ENCODE measurements around the gene RPS6KA2. TPM values are rescaled to one million over a fixed set of nuclear protein-coding genes. Genes with fewer than 3 reads are reported as not detected.

RPS6KA2 gene
- total RNA-seq, 2 donors from 2014 or later: 78.6 to 131 TPM

GRCh38 chr6:166643891-166644590 is 17.0 kb upstream of the RPS6KA2 start:
- TF ChIP-seq CTCF (IDR thresholded peaks at IDR 0.05): no peak
- no peaks in the 10 kb centered on the region for H3K27me3 ChIP-seq
- peaks cover 0 to 11% of the 10 kb centered on the region in 2 donors for H3K9me3 ChIP-seq
- H3K4me1 ChIP-seq: peaks cover 0 to 19% of the 10 kb centered on the region in 2 donors
- no peak for DNase-seq (ENCODE audit: low spot score)
- H3K27ac ChIP-seq: no peak overlapping the region
- H3K4me3 ChIP-seq: no peak overlapping the region
- H3K36me3 ChIP-seq: no peaks in the 10 kb centered on the region

DNA sequence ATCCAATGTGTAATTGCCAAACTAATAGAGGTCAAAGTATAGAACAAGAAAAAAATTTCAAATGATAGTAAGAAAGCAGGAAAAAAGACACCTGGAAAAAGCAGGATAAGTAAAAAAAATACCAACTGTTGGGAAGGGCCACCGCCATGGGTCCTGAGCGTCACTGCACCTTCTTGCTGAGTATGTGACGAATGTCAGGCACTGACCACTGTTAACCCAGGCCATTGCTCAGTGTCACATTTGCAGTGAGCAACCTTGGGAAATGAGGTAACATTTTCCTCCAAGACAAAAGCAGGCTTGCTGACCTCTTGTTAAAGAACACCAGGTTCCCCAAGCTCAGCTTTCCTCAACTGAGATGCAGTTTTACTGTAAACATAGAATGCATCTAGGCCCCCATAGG is 15.6 kb upstream of the RPS6KA2 start:
- H3K36me3 ChIP-seq: no peaks in the 10 kb centered on the region
- DNase-seq (ENCODE audit: low spot score): no peak
- H3K9me3 ChIP-seq: peaks cover 0 to 11% of the 10 kb centered on the region in 2 donors
- H3K4me1 ChIP-seq: peaks cover 0 to 32% of the 10 kb centered on the region in 2 donors
- H3K4me3 ChIP-seq: no peak overlapping the region
- no peaks in the 10 kb centered on the region for H3K27me3 ChIP-seq
- H3K27ac ChIP-seq: no peak overlapping the region
- TF ChIP-seq CTCF (IDR thresholded peaks at IDR 0.05): no peak

DNA sequence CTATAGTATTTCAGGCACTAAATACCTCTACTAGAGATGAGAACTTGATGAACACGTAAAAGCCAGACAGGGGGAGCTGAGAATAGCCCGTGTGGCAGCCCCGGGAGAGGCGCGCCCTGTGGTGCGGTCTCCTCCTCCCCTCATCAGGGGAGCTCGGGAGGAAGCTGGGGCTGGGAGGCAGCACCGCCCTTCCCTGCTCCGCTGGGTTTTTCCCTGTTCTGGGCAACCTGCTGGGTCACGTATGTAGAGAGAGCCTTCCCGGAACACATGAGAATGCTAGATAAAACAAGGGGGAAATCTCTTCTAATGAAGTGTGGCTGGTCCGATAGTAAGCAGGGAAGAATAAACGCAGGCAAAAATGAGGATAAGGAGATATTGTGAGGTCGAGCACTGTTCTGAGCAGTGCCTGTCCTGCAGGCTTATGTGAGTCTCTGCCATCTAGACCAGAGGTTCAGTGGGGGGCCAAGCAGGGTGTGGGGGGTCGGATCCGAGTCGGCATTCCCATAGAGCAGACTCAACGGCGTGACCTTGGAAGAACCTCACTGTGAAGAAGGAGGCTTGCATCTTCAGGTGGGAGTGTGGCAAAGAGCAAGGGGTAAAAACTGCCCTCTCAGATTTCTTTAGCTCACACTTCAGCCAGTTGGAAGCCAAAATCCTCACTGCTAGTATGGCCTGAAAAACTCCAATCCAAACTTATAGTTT is 13.4 kb upstream of the RPS6KA2 start:
- Histone ChIP-seq H3K27me3 (no peaks in the 10 kb centered on the region), H3K4me3 (peak overlapping the region in 1 of 2 donors; percentile 25), H3K27ac (peak overlapping the region; percentile 57 to 60), H3K9me3 (peaks cover 0 to 11% of the 10 kb centered on the region in 2 donors), H3K36me3 (no peaks in the 10 kb centered on the region), H3K4me1 (peaks cover 0 to 53% of the 10 kb centered on the region in 2 donors)
- TF ChIP-seq CTCF (IDR thresholded peaks at IDR 0.05): no peak
- DNase-seq (ENCODE audit: low spot score): no peak

DNA sequence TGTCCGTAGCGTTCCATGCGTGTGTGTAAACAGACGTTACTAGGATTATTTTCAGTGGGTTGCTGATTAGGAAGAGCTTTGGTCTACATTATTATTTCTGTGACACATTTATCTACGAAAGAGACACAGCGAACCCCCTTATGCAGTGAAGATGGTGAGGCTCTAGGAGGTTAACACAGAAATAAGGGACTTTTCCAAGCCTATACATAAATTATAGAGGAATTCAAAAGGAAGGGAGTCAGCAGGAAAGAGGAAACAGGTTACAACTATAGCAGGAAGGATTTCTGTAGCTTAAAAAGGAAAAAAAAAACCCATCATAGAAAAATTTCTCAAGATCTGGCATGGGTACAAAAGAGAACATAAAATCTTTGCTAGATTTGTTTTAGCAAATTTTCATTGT is 12.9 kb upstream of the RPS6KA2 start:
- H3K4me3 ChIP-seq: peak overlapping the region in 1 of 2 donors; percentile 25
- no peak for TF ChIP-seq CTCF (IDR thresholded peaks at IDR 0.05)

GRCh38 chr6:166638573-166638964 is 11.5 kb upstream of the RPS6KA2 start:
- Histone ChIP-seq H3K36me3 (no peaks in the 10 kb centered on the region), H3K4me1 (peaks cover 0 to 67% of the 10 kb centered on the region in 2 donors), H3K27ac (no peak overlapping the region), H3K9me3 (peaks cover 0 to 9% of the 10 kb centered on the region in 2 donors), H3K27me3 (no peaks in the 10 kb centered on the region), H3K4me3 (no peak overlapping the region)
- no peak for TF ChIP-seq CTCF (IDR thresholded peaks at IDR 0.05)
- no peak for DNase-seq (ENCODE audit: low spot score)

More for the DNA sequence above, 12.9 kb upstream of the RPS6KA2 start:
- peaks cover 0 to 59% of the 10 kb centered on the region in 2 donors for H3K4me1 ChIP-seq
- H3K27ac ChIP-seq: peak overlapping the region; percentile 57 to 60
- no peak for DNase-seq (ENCODE audit: low spot score)
- no peaks in the 10 kb centered on the region for H3K36me3 ChIP-seq
- H3K9me3 ChIP-seq: peaks cover 0 to 11% of the 10 kb centered on the region in 2 donors
- H3K27me3 ChIP-seq: no peaks in the 10 kb centered on the region

All from right atrium auricular region (tissue), 2 donors.